Stimulated activated CD4-positive, alpha-beta T cell treated with anti-CD3 and anti-CD28 coated beads, Interleukin-2, amount 100 ng/mL, for 24 hours (primary cell): Measurements from ENCODE around the gene OVOL3.
A peak's percentile ranks its signal among the peaks of the same experiment; 100 is the strongest.

ENCODE experiments used
- DNase-seq, 2 donors: peaks; one replicate each; pipeline ENCODE4 v3.0.0-alpha.2; 2020

OVOL3 gene

GRCh38 chr19:36136964-36137686, 26.2 kb downstream of the OVOL3 start:
- DNase-seq = no peak

GRCh38 chr19:36139120-36139472, 28.2 kb downstream of the OVOL3 start:
- DNase-seq = no peak

GRCh38 chr19:36139473-36140303, 28.7 kb downstream of the OVOL3 start, which contains the start of gene CAPNS1:
TSS of gene CAPNS1 (plus strand) at chr19:36140066. CDS start at chr19:36141012, 946 bp downstream.
- DNase-seq = peak; percentile 92 to 96

GRCh38 chr19:36140304-36141038, 29.5 kb downstream of the OVOL3 start:
- DNase-seq = peak; percentile 42 to 58

- peak; percentile 92 for DNase-seq
These were observed 30.3 kb downstream of the OVOL3 start for GRCh38 chr19:36141039-36141927.

GRCh38 chr19:36142046-36142445, 31.1 kb downstream of the OVOL3 start:
- no peak for DNase-seq

- DNase-seq = no peak
These were observed 31.6 kb downstream of the OVOL3 start for GRCh38 chr19:36142496-36142895.

- no peak for DNase-seq
These were observed 33.7 kb downstream of the OVOL3 start for GRCh38 chr19:36144624-36145023.

GRCh38 chr19:36149673-36150406, 38.9 kb downstream of the OVOL3 start:
- no peak for DNase-seq

- DNase-seq = no peak
These were observed 39.6 kb downstream of the OVOL3 start for GRCh38 chr19:36150586-36150985.

- DNase-seq = no peak
These were observed 40.4 kb downstream of the OVOL3 start for GRCh38 chr19:36151144-36152018.

GRCh38 chr19:36152019-36152351, 41.0 kb downstream of the OVOL3 start:
- no peak for DNase-seq

- DNase-seq = no peak
These were observed 41.6 kb downstream of the OVOL3 start, which contains the start of gene COX7A1 for GRCh38 chr19:36152352-36153091. TSS of gene COX7A1 (minus strand) at chr19:36152447. CDS start at chr19:36152407, 40 bp downstream.

GRCh38 chr19:36153126-36153525, 42.2 kb downstream of the OVOL3 start:
- DNase-seq = no peak

GRCh38 chr19:36160821-36161596, 50.1 kb downstream of the OVOL3 start:
- DNase-seq = no peak
